HL-60 (cell line): ENCODE results near the gene B4GALNT1.

Source experiments
- CTCF ChIP-seq: IDR thresholded peaks from one replicate; pipeline ENCODE4 v1.5.1; 2011; ENCODE audit warnings: low read length, control low read depth, inconsistent platforms; ENCODE audit not compliant: insufficient read depth
- GABPA ChIP-seq: IDR thresholded peaks from 2 replicates; pipeline ENCODE4 v1.6.1; 2012; ENCODE audit warnings: low read depth
- POLR2AphosphoS5 ChIP-seq: IDR thresholded peaks from 2 replicates; pipeline ENCODE4 v1.6.1; 2012; ENCODE audit warnings: low read depth
- SPI1 ChIP-seq: IDR thresholded peaks from 2 replicates; pipeline ENCODE4 v1.6.1; 2012; ENCODE audit warnings: low read depth, mild to moderate bottlenecking, borderline replicate concordance
- TF ChIP-seq, protein P1 (sequence below): IDR thresholded peaks from 2 replicates; pipeline ENCODE4 v1.6.1; 2012; ENCODE audit warnings: low read depth; ENCODE audit not compliant: insufficient replicate concordance

DNA sequence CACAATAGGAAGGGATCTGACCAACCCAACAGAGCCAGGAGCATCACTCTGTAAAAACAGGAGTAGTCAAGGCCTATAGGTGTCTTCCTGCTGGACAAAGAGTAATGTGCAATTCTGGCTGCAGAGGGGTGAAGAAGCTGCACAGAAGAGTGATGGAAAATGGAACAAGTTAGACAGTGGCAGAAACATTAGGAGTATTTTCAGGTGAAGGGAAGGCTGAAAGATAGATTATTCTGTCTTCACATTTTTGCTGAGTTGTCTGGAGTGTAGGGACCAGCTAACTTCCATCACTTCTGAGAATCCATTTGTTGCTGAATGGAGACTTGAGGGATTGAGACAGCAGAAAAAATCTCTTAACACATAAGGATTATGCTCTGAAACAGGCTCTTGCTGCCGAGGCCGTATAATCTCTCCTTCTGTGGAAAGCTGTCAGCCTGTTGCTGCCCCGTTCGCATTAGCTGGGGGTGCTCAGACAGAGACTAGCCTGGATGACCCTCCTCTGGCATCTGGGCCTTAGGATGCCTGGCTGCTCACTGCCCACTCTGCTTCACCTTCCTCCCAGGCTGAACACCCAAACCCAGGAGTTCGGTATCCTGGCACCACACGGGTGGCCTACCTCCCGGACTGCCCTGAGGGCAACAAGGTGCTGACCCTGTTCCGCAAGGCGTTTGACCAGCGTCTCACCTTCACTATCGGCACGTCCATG is 24.9 kb downstream of the B4GALNT1 start:
- TF ChIP-seq CTCF, result no peak
- no peak for TF ChIP-seq POLR2AphosphoS5
- TF ChIP-seq GABPA, result no peak
- TF ChIP-seq, protein P1, sequence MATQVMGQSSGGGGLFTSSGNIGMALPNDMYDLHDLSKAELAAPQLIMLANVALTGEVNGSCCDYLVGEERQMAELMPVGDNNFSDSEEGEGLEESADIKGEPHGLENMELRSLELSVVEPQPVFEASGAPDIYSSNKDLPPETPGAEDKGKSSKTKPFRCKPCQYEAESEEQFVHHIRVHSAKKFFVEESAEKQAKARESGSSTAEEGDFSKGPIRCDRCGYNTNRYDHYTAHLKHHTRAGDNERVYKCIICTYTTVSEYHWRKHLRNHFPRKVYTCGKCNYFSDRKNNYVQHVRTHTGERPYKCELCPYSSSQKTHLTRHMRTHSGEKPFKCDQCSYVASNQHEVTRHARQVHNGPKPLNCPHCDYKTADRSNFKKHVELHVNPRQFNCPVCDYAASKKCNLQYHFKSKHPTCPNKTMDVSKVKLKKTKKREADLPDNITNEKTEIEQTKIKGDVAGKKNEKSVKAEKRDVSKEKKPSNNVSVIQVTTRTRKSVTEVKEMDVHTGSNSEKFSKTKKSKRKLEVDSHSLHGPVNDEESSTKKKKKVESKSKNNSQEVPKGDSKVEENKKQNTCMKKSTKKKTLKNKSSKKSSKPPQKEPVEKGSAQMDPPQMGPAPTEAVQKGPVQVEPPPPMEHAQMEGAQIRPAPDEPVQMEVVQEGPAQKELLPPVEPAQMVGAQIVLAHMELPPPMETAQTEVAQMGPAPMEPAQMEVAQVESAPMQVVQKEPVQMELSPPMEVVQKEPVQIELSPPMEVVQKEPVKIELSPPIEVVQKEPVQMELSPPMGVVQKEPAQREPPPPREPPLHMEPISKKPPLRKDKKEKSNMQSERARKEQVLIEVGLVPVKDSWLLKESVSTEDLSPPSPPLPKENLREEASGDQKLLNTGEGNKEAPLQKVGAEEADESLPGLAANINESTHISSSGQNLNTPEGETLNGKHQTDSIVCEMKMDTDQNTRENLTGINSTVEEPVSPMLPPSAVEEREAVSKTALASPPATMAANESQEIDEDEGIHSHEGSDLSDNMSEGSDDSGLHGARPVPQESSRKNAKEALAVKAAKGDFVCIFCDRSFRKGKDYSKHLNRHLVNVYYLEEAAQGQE, result no peak
- TF ChIP-seq SPI1, result no peak
